Vagina (tissue), 2 donors: Measurements from ENCODE around the gene BCKDHA.

Source experiments
- POLR2A ChIP-seq, 2 donors: fragments of 450-650 bp; IDR thresholded peaks; one replicate each; pipeline ENCODE4 v1.6.1; 2017; ENCODE audit warnings: antibody characterized with exemption in 2 of 2, mild to moderate bottlenecking in 2 of 2, moderate library complexity in 2 of 2
- POLR2AphosphoS5 ChIP-seq, 2 donors: sonication (generic); formaldehyde crosslinking; IDR thresholded peaks; one replicate each; pipeline ENCODE4 v1.9.0; 2017; ENCODE audit warnings: antibody characterized with exemption in 2 of 2, mild to moderate bottlenecking in 2 of 2, low read depth in 1 of 2; ENCODE audit not compliant: insufficient read depth in 1 of 2
- TF ChIP-seq, protein P1 (sequence below), 3 experiments: fragments of 450-650 bp in 2 of 3; fragments of 200-600 bp in 1 of 3; sonication (generic) in 1 of 3; IDR thresholded peaks; one replicate each; pipeline ENCODE4 v1.5.1; 2017 to 2019; ENCODE audit warnings: antibody characterized with exemption in 3 of 3, mild to moderate bottlenecking in 2 of 3, moderate library complexity in 2 of 3

DNA sequence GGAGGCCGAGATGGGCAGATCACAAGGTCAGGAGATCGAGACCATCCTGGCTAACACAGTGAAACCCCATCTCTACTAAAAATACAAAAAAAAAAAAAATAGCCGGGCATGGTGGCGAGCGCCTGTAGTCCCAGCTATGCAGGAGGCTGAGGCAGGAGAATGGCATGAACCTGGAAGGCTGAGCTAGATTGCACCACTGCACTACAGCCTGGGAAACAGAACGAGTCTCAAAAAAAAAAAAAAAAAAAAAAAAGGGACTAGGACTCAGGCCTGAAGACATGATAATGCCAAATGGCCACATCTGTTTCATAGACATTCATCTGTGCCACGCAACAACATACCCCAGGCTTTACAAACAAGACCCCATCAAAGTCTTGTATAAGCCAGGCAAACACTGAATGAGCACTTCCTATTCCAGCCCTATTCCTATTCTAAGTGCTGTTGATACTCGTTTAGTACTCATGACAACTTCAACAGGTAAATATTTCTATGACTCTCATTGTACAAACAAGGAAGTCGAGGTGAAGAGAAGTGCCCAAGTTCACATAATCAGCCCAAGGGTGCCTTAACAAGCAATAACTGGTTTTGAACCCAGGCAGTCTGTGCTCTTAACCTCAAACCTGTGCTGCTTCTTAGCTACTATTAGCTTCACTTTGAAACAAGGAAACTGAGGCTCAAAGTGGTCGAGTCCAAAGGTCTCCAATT lies 35.3 kb upstream of the BCKDHA start:
- TF ChIP-seq, protein P1, sequence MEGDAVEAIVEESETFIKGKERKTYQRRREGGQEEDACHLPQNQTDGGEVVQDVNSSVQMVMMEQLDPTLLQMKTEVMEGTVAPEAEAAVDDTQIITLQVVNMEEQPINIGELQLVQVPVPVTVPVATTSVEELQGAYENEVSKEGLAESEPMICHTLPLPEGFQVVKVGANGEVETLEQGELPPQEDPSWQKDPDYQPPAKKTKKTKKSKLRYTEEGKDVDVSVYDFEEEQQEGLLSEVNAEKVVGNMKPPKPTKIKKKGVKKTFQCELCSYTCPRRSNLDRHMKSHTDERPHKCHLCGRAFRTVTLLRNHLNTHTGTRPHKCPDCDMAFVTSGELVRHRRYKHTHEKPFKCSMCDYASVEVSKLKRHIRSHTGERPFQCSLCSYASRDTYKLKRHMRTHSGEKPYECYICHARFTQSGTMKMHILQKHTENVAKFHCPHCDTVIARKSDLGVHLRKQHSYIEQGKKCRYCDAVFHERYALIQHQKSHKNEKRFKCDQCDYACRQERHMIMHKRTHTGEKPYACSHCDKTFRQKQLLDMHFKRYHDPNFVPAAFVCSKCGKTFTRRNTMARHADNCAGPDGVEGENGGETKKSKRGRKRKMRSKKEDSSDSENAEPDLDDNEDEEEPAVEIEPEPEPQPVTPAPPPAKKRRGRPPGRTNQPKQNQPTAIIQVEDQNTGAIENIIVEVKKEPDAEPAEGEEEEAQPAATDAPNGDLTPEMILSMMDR (IDR thresholded peaks at IDR 0.05), result no peak
- TF ChIP-seq POLR2AphosphoS5 (IDR thresholded peaks at IDR 0.05; ENCODE audit: insufficient read depth in 1 of 2, low read depth in 1 of 2) (no peak), POLR2A (IDR thresholded peaks at IDR 0.05) (no peak)
